ENCODE results near the gene MORN5. TPM values are rescaled to one million over a fixed set of nuclear protein-coding genes. Genes with fewer than 3 reads are reported as not detected.

Gene MORN5
- total RNA-seq, 2 donors from 2014 or later = 2.1 TPM; not detected in 1

DNA sequence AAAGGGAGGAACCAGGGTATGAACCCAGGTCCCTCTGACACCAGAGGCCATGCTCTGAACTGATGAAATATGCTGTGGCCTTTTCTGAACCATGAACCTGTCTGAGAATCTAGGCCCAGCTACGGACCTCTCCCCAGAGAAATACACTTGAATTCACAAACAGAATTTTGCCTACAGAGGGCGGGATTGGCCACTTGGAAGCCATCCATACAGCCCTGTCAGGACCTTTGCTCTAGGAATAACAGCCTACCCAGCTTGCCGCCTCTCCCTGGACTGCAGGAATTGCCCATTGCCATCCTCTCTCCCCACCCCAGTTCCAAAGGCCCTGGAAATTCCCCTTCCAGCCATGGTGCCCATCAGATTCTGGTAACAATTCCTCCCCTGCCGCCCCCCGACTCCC, 26.6 kb downstream of the MORN5 start:
- H3K27me3 ChIP-seq (replicated peaks; ENCODE audit: insufficient read depth) = no peaks in the 10 kb centered on the region
- intact Hi-C loops (cut with DNase I) = no loop called here
- no peaks in the 10 kb centered on the region for H3K9me3 ChIP-seq
- H3K27ac ChIP-seq = no peak overlapping the region
- H3K4me3 ChIP-seq = no peak overlapping the region
- DNase-seq (ENCODE audit: low spot score) = no peak
- WGBS = 87% methylated on average over 5 of the region's 5 CpGs
- no peaks in the 10 kb centered on the region for H3K36me3 ChIP-seq
- H3K4me1 ChIP-seq (replicated peaks) = no peaks in the 10 kb centered on the region
- no peak for TF ChIP-seq POLR2A (IDR thresholded peaks at IDR 0.05)
- TF ChIP-seq, protein P1, sequence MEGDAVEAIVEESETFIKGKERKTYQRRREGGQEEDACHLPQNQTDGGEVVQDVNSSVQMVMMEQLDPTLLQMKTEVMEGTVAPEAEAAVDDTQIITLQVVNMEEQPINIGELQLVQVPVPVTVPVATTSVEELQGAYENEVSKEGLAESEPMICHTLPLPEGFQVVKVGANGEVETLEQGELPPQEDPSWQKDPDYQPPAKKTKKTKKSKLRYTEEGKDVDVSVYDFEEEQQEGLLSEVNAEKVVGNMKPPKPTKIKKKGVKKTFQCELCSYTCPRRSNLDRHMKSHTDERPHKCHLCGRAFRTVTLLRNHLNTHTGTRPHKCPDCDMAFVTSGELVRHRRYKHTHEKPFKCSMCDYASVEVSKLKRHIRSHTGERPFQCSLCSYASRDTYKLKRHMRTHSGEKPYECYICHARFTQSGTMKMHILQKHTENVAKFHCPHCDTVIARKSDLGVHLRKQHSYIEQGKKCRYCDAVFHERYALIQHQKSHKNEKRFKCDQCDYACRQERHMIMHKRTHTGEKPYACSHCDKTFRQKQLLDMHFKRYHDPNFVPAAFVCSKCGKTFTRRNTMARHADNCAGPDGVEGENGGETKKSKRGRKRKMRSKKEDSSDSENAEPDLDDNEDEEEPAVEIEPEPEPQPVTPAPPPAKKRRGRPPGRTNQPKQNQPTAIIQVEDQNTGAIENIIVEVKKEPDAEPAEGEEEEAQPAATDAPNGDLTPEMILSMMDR (IDR thresholded peaks at IDR 0.05) = no peak
- no peak for TF ChIP-seq POLR2AphosphoS5 (IDR thresholded peaks at IDR 0.05)

DNA sequence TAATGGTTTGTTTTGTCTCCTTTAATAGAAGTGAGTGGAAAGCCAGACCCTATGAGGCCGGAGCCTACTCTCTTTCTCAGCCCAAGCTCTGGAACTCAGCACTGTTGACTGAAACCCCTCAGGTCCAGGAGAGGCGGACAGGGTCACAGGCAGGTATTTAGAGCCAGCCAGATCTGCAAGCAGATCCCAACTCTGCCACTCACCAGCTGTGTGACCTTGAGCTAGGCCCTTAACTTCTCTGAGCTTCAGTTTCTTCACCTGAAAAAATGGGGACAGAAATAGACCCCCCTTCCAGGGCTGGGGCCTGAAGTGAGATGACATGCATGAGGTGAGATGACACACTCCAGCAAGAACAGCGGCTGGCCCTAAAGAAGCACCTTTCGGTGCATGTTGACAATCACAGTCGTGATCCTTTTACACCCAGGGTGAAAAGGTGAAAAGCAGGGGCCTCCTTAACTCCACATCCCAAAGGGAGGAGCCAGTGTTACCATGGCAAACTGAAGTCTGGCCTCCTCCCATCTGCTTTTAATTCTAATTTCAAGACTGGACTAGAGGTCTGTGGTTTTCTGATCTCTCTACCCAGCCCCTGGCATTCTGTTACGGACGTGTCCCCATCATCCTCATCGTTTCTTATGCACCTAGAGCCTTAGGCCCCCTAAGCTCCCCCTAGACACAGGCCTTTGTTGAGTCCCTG, 27.2 kb downstream of the MORN5 start:
- Histone ChIP-seq H3K27me3 (replicated peaks; ENCODE audit: insufficient read depth) (no peaks in the 10 kb centered on the region), H3K9me3 (no peaks in the 10 kb centered on the region), H3K36me3 (no peaks in the 10 kb centered on the region), H3K4me1 (replicated peaks) (no peaks in the 10 kb centered on the region), H3K27ac (no peak overlapping the region), H3K4me3 (no peak overlapping the region)
- intact Hi-C loops (cut with DNase I) = no loop called here
- WGBS = 87% methylated on average over 8 of the region's 8 CpGs
- DNase-seq (ENCODE audit: low spot score) = no peak
- TF ChIP-seq, protein P1 (IDR thresholded peaks at IDR 0.05) = no peak
- TF ChIP-seq POLR2A (IDR thresholded peaks at IDR 0.05) = no peak
- TF ChIP-seq POLR2AphosphoS5 (IDR thresholded peaks at IDR 0.05) = no peak

DNA sequence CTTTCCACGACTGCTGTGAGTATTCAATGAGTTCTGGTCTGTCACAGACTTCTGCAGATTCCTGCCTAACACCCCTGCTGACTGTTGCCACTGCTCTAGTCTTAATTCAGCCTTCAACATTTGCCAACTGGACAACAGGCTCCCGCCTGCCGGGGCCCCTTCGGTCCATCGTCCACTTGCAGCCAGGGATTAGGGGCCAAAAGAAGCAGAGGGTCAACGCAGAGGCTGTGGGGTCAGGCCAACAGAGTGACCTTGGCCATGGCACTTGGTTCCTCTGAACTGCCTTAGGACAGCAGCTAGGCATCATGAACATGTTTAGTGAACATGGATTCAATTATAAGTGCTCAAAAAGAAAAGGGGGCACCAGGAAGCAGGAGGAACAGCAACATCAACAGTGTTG, 28.7 kb downstream of the MORN5 start:
- Histone ChIP-seq H3K27ac (no peak overlapping the region), H3K4me1 (replicated peaks) (no peaks in the 10 kb centered on the region), H3K36me3 (no peaks in the 10 kb centered on the region), H3K4me3 (no peak overlapping the region), H3K9me3 (no peaks in the 10 kb centered on the region), H3K27me3 (replicated peaks; ENCODE audit: insufficient read depth) (no peaks in the 10 kb centered on the region)
- 90% methylated on average over 6 of the region's 6 CpGs for whole genome bisulfite sequencing
- intact Hi-C loops (cut with DNase I) = no loop called here
- no peak for TF ChIP-seq POLR2AphosphoS5 (IDR thresholded peaks at IDR 0.05)
- no peak for TF ChIP-seq POLR2A (IDR thresholded peaks at IDR 0.05)
- TF ChIP-seq, protein P1 (IDR thresholded peaks at IDR 0.05) = no peak
- no peak for DNase-seq (ENCODE audit: low spot score)

DNA sequence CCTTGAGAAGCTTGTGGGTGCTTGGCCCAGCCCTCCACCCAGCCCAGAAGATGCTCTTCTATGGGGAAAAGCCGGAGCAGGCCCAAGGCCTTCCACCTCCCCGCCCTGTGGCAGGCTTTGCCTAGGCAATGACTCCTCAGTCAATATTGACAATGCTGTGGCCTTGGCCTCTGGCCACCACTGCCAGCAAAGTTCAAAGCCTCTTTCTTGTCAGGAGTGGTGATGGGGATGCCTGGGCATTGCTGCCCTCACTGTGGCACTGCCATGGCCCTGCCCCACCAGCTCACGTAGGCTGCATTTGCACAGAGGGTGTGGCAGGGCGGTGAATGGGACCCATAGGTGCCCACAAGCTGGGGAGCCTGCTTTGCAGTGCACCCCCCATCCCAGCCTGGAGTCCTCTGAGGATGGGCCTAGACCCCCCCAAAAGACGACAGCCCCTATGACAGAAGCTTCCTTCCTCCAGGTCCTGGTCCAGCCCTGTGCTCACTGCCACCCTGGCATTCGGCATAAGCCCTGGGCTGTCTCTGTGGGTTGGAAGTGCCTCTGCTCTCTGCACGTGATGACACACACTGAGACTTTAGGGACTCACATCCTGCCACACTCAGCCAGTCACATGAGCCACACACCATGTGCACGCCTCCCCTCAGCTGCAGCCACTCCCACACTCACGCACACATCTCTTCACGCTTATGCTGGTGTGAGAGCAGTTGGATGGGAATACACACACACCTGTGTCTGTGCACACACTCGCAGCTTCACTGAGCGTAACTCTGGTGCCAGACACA, 31.1 kb downstream of the MORN5 start:
- H3K27me3 ChIP-seq (replicated peaks; ENCODE audit: insufficient read depth) = no peaks in the 10 kb centered on the region
- TF ChIP-seq, protein P1 (IDR thresholded peaks at IDR 0.05) = no peak
- TF ChIP-seq POLR2A (IDR thresholded peaks at IDR 0.05) = no peak
- no peak for TF ChIP-seq POLR2AphosphoS5 (IDR thresholded peaks at IDR 0.05)
- no peak overlapping the region for H3K27ac ChIP-seq
- H3K4me3 ChIP-seq = no peak overlapping the region
- no peak for DNase-seq (ENCODE audit: low spot score)
- H3K36me3 ChIP-seq = no peaks in the 10 kb centered on the region
- intact Hi-C loops (cut with DNase I) = no loop called here
- H3K9me3 ChIP-seq = no peaks in the 10 kb centered on the region
- WGBS = 76% methylated on average over 11 of the region's 12 CpGs
- H3K4me1 ChIP-seq (replicated peaks) = no peaks in the 10 kb centered on the region
